Sigmoid colon (tissue), 4 donors: ENCODE data around the gene MAST2.
"Not testable (repeated sequence)": the region's sequence is repeated elsewhere in the genome, so short reads cannot be mapped to it uniquely, and the experiment has no call there.

ENCODE experiments used
- POLR2AphosphoS5 ChIP-seq, 4 donors: sonication (generic); formaldehyde crosslinking; IDR thresholded peaks; one replicate each; pipeline ENCODE4 v1.6.1; 2017; ENCODE audit warnings: antibody characterized with exemption in 4 of 4
- TF ChIP-seq, protein P1 (sequence below), 4 experiments: fragments of 450-650 bp in 3 of 4; fragments of 200-600 bp in 1 of 4; IDR thresholded peaks; one replicate each; pipeline ENCODE4 v1.5.1; 2016 to 2019; ENCODE audit warnings: antibody characterized with exemption in 4 of 4, mild to moderate bottlenecking in 3 of 4, moderate library complexity in 2 of 4

DNA sequence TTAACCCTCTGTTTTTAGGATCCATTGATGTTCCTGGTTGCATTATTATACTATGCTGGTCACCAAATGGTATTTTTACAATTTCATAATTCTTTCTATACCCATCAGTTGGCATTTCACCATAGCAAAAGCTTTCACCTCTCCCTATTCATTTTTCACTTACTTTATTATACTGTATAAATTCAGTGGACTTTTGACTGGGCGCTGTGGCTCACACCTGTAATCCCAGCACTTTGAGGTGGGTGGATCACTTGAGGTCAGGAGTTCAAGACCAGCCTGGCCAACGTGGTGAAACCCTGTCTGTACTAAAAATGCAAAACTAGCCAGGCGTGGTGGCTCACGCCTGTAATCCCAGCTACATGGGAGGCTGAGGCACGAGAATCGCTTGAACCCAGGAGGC lies 128.8 kb downstream of the MAST2 start:
- TF ChIP-seq POLR2AphosphoS5 (IDR thresholded peaks at IDR 0.05), result not testable (repeated sequence)
- TF ChIP-seq, protein P1, sequence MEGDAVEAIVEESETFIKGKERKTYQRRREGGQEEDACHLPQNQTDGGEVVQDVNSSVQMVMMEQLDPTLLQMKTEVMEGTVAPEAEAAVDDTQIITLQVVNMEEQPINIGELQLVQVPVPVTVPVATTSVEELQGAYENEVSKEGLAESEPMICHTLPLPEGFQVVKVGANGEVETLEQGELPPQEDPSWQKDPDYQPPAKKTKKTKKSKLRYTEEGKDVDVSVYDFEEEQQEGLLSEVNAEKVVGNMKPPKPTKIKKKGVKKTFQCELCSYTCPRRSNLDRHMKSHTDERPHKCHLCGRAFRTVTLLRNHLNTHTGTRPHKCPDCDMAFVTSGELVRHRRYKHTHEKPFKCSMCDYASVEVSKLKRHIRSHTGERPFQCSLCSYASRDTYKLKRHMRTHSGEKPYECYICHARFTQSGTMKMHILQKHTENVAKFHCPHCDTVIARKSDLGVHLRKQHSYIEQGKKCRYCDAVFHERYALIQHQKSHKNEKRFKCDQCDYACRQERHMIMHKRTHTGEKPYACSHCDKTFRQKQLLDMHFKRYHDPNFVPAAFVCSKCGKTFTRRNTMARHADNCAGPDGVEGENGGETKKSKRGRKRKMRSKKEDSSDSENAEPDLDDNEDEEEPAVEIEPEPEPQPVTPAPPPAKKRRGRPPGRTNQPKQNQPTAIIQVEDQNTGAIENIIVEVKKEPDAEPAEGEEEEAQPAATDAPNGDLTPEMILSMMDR (IDR thresholded peaks at IDR 0.05), result not testable (repeated sequence)
